Kidney epithelial cell (primary cell): ENCODE measurements around the gene SUMF1. TPM values are rescaled to one million over a fixed set of nuclear protein-coding genes. Genes with fewer than 3 reads are reported as not detected.
"Not testable (repeated sequence)": the region's sequence is repeated elsewhere in the genome, so short reads cannot be mapped to it uniquely, and the experiment has no call there.

Experiments
- DNase-seq: peaks from one replicate; pipeline ENCODE4 v3.0.0-alpha.2; 2010; ENCODE audit warnings: low read depth
- H3K27me3 ChIP-seq: 2 replicates; pipeline ENCODE4 v1.6.0; 2011; ENCODE audit warnings: low read length; ENCODE audit not compliant: control insufficient read depth, insufficient read depth
- H3K36me3 ChIP-seq: 2 replicates; pipeline ENCODE4 v1.5.1; 2011; ENCODE audit warnings: low read length; ENCODE audit not compliant: control insufficient read depth, insufficient read depth
- H3K4me3 ChIP-seq: 2 replicates; pipeline ENCODE4 v1.5.1; 2011; ENCODE audit warnings: low read depth, mild to moderate bottlenecking, control low read depth, low read length
- total RNA-seq: library from RNA; depleted of rRNA; stranded (reverse); fragments of >200 nt; gene quantifications from 2 replicates; pipeline ENCODE4 v1.2.3, GENCODE V29; 2015
- TF ChIP-seq, protein P1 (sequence below): IDR thresholded peaks from 2 replicates; pipeline ENCODE4 v1.5.1; 2011; ENCODE audit warnings: mild to moderate bottlenecking, moderate library complexity, low read length, control low read depth, inconsistent platforms; ENCODE audit not compliant: insufficient read depth, poor library complexity, severe bottlenecking

The SUMF1 gene
- total RNA-seq, 1 donor from 2014 or later: 48.0 TPM

- TF ChIP-seq, protein P1, sequence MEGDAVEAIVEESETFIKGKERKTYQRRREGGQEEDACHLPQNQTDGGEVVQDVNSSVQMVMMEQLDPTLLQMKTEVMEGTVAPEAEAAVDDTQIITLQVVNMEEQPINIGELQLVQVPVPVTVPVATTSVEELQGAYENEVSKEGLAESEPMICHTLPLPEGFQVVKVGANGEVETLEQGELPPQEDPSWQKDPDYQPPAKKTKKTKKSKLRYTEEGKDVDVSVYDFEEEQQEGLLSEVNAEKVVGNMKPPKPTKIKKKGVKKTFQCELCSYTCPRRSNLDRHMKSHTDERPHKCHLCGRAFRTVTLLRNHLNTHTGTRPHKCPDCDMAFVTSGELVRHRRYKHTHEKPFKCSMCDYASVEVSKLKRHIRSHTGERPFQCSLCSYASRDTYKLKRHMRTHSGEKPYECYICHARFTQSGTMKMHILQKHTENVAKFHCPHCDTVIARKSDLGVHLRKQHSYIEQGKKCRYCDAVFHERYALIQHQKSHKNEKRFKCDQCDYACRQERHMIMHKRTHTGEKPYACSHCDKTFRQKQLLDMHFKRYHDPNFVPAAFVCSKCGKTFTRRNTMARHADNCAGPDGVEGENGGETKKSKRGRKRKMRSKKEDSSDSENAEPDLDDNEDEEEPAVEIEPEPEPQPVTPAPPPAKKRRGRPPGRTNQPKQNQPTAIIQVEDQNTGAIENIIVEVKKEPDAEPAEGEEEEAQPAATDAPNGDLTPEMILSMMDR: no peak
- H3K4me3 ChIP-seq: no peak overlapping the region
- DNase-seq: no peak
- no peaks in the 10 kb centered on the region for H3K36me3 ChIP-seq
- H3K27me3 ChIP-seq: no peaks in the 10 kb centered on the region
Observed at GRCh38 chr3:4334548-4334947, 132.5 kb downstream of the SUMF1 start.

DNA sequence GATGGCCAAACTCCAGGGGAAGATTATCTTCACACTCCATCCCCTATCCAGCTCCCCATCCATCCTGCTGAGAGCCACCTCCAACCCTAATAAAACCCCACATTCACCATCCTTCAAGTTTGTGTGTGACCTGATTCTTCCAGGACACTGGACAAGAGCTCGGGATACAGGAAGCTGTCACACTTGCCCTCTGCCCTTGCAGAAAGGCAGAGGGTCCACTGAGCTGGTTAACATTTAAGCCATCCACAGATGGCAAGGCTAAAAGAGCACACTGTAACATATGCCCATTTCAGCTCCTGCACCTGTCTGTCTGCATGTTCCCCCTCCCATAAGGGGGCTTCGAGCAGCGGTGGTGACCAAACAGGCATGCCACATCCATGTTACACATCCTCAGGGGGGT, 134.1 kb downstream of the SUMF1 start:
- DNase-seq: no peak
- Histone ChIP-seq H3K36me3 (no peaks in the 10 kb centered on the region), H3K4me3 (no peak overlapping the region), H3K27me3 (no peaks in the 10 kb centered on the region)
- TF ChIP-seq, protein P1: no peak

DNA sequence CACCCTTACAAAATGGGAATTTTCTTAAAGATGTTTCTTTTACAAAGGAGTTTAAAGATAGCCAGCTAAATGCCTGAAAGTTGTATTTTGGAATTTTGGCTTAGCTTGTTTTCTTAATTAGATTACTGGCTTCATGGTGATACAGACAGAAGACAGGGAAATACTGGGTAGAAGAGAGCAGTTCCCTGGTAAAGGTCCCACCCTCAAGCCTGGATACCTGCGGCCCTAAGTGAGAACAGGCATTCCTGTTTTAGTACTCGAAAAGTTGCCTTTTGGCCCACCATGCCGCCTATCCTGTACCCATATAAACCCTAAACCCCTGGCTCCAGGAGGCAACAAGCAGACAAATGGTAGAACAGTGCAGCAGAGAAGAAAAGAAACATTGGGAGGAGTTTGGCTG, 134.5 kb downstream of the SUMF1 start:
- no peak overlapping the region for H3K4me3 ChIP-seq
- TF ChIP-seq, protein P1: no peak
- H3K27me3 ChIP-seq: no peaks in the 10 kb centered on the region
- no peaks in the 10 kb centered on the region for H3K36me3 ChIP-seq
- DNase-seq: no peak

DNA sequence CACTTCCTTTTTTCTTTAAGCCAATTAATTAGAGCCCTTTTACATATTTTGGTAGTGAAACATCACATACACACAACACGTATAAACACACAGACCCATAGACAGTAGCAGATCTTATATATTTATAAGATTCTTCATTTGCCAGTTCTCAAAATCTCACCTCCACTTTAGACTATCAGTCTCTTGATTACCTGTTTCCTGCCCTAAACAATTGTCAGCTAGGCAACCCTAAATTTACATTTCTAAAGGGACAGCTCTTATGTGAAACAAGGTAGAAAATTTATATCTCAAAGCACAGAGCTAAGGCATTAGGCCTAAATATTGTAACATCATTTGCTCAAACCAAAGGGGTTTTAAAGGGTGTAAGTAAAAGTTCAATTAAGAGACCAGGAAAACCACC, 135.0 kb downstream of the SUMF1 start:
- no peak for DNase-seq
- Histone ChIP-seq H3K36me3 (no peaks in the 10 kb centered on the region), H3K27me3 (no peaks in the 10 kb centered on the region), H3K4me3 (no peak overlapping the region)
- TF ChIP-seq, protein P1: no peak

DNA sequence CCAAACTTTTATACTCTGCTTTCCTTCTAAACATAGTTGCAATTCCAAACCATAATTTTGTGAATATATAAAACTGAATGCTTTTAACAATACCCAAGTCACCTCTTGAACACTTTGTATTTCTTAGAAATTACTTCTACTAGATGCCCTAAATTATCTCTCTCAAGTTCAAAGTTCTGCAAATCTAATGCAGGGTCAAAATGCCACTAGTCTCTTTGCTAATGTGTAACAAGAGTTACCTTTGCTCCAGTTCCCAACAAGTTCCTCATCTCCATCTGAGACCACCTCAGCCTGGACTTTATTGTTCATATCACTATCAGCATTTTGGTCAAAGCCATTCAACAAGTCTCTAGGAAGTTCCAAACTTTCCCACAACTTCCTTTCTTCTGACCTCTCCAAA, 137.3 kb downstream of the SUMF1 start:
- DNase-seq, H3K27me3 ChIP-seq, H3K36me3 ChIP-seq, H3K4me3 ChIP-seq: not testable (repeated sequence)

- no peak for DNase-seq
- TF ChIP-seq, protein P1: no peak
- H3K27me3 ChIP-seq: no peaks in the 10 kb centered on the region
- H3K4me3 ChIP-seq: no peak overlapping the region
- H3K36me3 ChIP-seq: no peaks in the 10 kb centered on the region
Observed at GRCh38 chr3:4326868-4327267, 140.2 kb downstream of the SUMF1 start.
